Pancreas (tissue), 10 donors: Measurements from ENCODE around the gene MAP3K4. TPM values are rescaled to one million over a fixed set of nuclear protein-coding genes. Genes with fewer than 3 reads are reported as not detected.

Experiments used
- ATAC-seq, 4 donors: fragments of 200-7000 bp; cut with Tn5 transposase; one replicate each; pipeline versions ENCODE4 v1.8.0 to v1.9.1; 2020; ENCODE audit warnings: mild to moderate bottlenecking in 4 of 4, moderate library complexity in 4 of 4
- DNase-seq, 6 donors: peaks; one replicate each; pipeline ENCODE4 v3.0.0-alpha.2; 2020
- FAIRE-seq: peaks from 2 replicates; lab custom pipeline; 2012; peaks lifted over from hg19 to GRCh38; lab: Jason Lieb, UNC
- H3K27ac ChIP-seq, 4 donors: fragments of 200-600 bp; sonication (generic); 1 replicate in 3 of 4; 2 replicates in 1 of 4; pipeline versions ENCODE4 v1.5.0 to v1.8.0; 2020
- H3K27me3 ChIP-seq, 4 donors: fragments of 200-600 bp; one replicate each; pipeline ENCODE4 v1.8.0; 2021
- H3K36me3 ChIP-seq, 3 donors: fragments of 200-600 bp; sonication (generic) in 1 of 3; one replicate each; pipeline versions ENCODE4 v1.5.0 to v1.8.0; 2020 to 2021
- H3K4me1 ChIP-seq, 3 donors: fragments of 200-600 bp; one replicate each; pipeline ENCODE4 v1.8.0; 2021
- H3K4me3 ChIP-seq, 4 donors: fragments of 200-600 bp; sonication (generic) in 2 of 4; one replicate each; pipeline versions ENCODE4 v1.5.0 to v1.8.0; 2020 to 2021
- H3K9me3 ChIP-seq, 4 donors: fragments of 200-600 bp; one replicate each; pipeline ENCODE4 v1.8.0; 2021
- WGBS, 2 donors: extraction: QIAGEN DNeasy Blood & Tissue Kit; methylation state at CpG; one replicate each; pipeline ENCODE4 v1.1.7; 2013; 5-methylcytosine and 5-hydroxymethylcytosine counted together
- intact Hi-C, 3 donors: fragments of 100-400 bp; cut with DNase I; formaldehyde crosslinking; loops; one replicate each; pipeline versions ENCODE4 v1.11.1 to v1.14.2; 2022
- polyA plus RNA-seq, 2 donors: library from polyadenylated mRNA; stranded (reverse); fragments of 200-250 nt; gene quantifications; one replicate each; pipeline ENCODE4 v1.2.3, GENCODE V29; 2013
- total RNA-seq, 6 donors: library from RNA; stranded (reverse); fragmentation: NEBNext Ultra II Directional in 4 of 6; extraction: Animal tissue kit (Norgen Biotek cat#: 25700) in 4 of 6; gene quantifications; one replicate each; pipeline versions ENCODE4 v1.2.1 to v1.2.4, GENCODE V29; 2021 to 2023
- TF ChIP-seq, protein P1 (sequence below), 4 donors: fragments of 200-600 bp; sonication (generic) in 3 of 4; IDR thresholded peaks; one replicate each; pipeline versions ENCODE4 v1.5.0 to v1.8.0; 2021; ENCODE audit warnings: antibody characterized with exemption in 4 of 4
- donor health status: healthy with polysubstance abuse.
- donor health status: DM: no; HTN: no; CAD: no; lungs with moderate emphysema.
- donor health status: DM: no; HTN: no; CAD: no.
- donor health status: control.
- donor health status: control.
- donor health status: Bipolar disorder and iron deficiency.
- donor health status: DM: yes; HTN: yes; CAD: no.
- donor health status: DM: no; HTN: no; CAD: no.
- donor health status: DM: no; HTN: no; CAD: no.
- donor health status: DM: yes; HTN: yes; CAD: no.

Gene MAP3K4
- total and polyA plus RNA-seq, 8 donors = 10.8 to 32.0 (median 25.3) TPM

DNA sequence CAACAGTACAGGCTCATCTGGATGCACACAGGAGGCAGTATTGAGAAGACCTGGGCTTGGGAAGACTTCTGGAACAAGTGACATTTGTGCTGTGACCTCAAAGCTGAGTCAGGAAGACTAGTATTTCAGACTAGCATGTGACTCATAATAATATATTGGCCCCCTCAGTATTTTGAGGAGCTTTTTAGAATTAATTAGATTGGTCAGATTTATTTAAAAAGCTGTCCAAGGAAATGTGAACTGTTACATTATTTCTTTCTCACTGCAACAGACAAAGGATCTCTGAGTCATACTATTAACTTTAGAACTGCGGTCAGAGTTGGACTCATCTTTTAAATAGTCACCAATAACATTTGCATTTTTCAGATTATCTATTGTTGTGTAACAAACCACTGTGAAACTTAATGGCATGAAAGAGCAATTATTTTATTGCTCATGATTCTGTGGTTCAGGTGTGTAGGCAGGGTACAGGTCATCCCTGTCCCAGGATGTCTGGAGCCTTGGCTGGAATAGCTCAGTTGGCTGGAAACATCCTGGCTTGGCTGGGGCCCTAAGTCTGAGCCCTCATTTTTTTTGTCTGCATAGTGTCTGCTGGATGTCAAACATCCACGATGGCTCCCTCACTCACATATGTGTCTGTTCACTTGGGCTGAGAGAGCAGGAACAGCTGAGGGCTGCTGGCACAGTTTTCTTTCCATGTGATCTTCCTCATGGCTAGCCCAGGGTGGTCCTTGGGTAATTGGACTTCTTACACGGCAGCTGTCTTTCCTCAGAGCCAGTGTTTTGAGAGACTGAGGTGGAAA lies 46.9 kb downstream of the MAP3K4 start:
- H3K27ac ChIP-seq = no peak overlapping the region
- peak in 3 of 4 donors; percentile 26 to 67 (median 47) for ATAC-seq
- TF ChIP-seq, protein P1, sequence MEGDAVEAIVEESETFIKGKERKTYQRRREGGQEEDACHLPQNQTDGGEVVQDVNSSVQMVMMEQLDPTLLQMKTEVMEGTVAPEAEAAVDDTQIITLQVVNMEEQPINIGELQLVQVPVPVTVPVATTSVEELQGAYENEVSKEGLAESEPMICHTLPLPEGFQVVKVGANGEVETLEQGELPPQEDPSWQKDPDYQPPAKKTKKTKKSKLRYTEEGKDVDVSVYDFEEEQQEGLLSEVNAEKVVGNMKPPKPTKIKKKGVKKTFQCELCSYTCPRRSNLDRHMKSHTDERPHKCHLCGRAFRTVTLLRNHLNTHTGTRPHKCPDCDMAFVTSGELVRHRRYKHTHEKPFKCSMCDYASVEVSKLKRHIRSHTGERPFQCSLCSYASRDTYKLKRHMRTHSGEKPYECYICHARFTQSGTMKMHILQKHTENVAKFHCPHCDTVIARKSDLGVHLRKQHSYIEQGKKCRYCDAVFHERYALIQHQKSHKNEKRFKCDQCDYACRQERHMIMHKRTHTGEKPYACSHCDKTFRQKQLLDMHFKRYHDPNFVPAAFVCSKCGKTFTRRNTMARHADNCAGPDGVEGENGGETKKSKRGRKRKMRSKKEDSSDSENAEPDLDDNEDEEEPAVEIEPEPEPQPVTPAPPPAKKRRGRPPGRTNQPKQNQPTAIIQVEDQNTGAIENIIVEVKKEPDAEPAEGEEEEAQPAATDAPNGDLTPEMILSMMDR (IDR thresholded peaks at IDR 0.05) = no peak
- peaks cover 4 to 6% (median 5%) of the 10 kb centered on the region in 3 donors for H3K4me1 ChIP-seq
- no peak overlapping the region for H3K4me3 ChIP-seq
- H3K27me3 ChIP-seq = no peaks in the 10 kb centered on the region
- DNase-seq = no peak
- no peaks in the 10 kb centered on the region for H3K9me3 ChIP-seq
- no peak for FAIRE-seq
- intact Hi-C loops = no loop called here
- 79% methylated on average over 3 of the region's 3 CpGs for WGBS, 2 donors
- no peaks in the 10 kb centered on the region for H3K36me3 ChIP-seq

DNA sequence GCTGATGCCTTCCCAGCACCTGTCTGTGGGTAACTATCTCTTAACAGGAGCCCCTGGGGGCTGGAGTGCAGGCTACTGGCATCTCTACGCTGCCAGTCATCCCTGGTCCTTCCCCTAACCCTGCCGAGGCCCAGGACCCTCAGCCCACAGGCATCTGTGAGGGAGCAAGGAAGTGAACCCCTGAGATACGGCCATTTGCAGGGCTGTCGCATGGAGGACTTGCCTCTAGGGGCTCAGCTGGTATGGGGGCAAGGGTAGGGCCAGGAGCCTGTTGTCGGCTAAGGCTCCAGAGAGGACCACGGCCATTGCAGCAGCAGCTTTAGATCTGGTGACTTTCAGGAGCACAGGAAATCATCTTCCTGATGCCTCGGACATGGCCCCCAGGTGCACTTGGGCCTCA lies 49.7 kb downstream of the MAP3K4 start:
- no peaks in the 10 kb centered on the region for H3K9me3 ChIP-seq
- TF ChIP-seq, protein P1 (IDR thresholded peaks at IDR 0.05) = no peak
- H3K4me1 ChIP-seq = peaks cover 0 to 6% (median 0%) of the 10 kb centered on the region in 3 donors
- H3K27me3 ChIP-seq = no peaks in the 10 kb centered on the region
- DNase-seq (peak in 1 of 6 donors; percentile 53), FAIRE-seq (no peak), ATAC-seq (no peak)
- no peak overlapping the region for H3K4me3 ChIP-seq
- intact Hi-C loops = no loop called here
- WGBS, 2 donors = 97 to 99% methylated on average over 7 of the region's 7 CpGs
- no peak overlapping the region for H3K27ac ChIP-seq
- no peaks in the 10 kb centered on the region for H3K36me3 ChIP-seq

DNA sequence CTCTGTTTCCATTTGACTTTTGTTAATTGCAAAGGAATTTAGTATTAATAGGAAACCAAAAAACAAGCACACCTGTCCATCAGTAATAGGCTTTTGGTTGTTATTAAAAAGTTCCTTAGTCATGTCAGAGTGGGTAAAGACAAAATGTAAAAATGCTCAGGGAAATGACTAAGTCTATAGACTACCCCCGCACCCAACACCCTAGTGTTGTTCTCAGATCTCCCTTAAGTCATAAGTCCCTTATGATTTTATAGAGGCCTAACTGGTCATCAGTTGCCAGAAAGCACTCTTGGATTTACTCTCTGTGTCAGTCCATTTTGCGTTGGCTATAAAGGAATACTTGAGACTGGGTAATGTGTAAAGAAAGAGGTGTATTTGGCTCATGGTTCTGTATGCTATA lies 52.8 kb downstream of the MAP3K4 start:
- no peaks in the 10 kb centered on the region for H3K27me3 ChIP-seq
- H3K4me1 ChIP-seq = peaks cover 0 to 6% (median 0%) of the 10 kb centered on the region in 3 donors
- no peak overlapping the region for H3K4me3 ChIP-seq
- FAIRE-seq (no peak), DNase-seq (no peak), ATAC-seq (no peak)
- WGBS, 2 donors = 96 to 97% methylated on average over 2 of the region's 2 CpGs
- intact Hi-C loops = no loop called here
- no peaks in the 10 kb centered on the region for H3K36me3 ChIP-seq
- no peaks in the 10 kb centered on the region for H3K9me3 ChIP-seq
- TF ChIP-seq, protein P1 (IDR thresholded peaks at IDR 0.05) = no peak
- H3K27ac ChIP-seq = no peak overlapping the region

DNA sequence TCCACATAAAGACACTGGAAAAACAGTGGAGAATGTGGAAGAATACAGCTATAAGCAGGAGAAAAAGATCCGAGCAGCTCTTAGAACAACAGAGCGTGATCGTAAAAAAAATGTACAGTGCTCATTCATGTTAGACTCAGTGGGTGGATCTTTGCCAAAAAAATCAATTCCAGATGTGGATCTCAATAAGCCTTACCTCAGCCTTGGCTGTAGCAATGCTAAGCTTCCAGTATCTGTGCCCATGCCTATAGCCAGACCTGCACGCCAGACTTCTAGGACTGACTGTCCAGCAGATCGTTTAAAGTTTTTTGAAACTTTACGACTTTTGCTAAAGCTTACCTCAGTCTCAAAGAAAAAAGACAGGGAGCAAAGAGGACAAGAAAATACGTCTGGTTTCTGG lies 57.1 kb downstream of the MAP3K4 start:
- Histone ChIP-seq H3K4me1 (no peaks in the 10 kb centered on the region), H3K9me3 (no peaks in the 10 kb centered on the region), H3K27me3 (no peaks in the 10 kb centered on the region), H3K36me3 (no peaks in the 10 kb centered on the region), H3K27ac (no peak overlapping the region), H3K4me3 (no peak overlapping the region)
- TF ChIP-seq, protein P1 (IDR thresholded peaks at IDR 0.05) = no peak
- intact Hi-C loops = no loop called here
- FAIRE-seq = no peak
- 81% methylated on average over 7 of the region's 7 CpGs for WGBS, 2 donors
- no peak for ATAC-seq
- no peak for DNase-seq

DNA sequence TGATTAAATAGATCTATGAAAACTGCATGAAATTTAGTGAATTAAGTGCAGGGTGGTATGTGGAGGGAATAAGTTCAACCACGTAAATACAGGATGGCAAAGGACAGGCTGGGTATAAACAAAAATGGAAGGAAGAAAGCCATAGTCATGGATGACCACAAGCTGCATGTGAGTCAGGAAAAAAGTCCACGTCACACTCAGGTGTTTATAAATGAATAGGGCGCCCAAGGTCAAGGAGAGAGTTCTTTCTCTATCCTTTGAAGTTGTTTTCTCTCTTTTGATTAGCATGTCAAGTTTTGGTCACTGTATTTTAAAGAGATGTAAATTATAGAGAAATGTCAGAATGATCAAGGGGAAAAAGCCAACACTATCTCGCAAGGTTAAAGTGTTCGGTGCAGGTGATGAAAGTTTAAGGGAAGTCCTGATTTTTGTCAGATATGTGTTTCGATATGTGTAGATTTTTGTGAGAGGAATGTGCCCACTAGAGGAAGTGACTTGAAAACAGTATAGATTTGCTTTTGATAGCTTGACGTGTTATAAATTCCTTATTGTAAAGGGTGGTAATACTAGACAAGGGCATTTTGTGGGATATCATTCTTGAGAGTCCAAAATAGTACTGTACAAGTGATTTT lies 58.7 kb downstream of the MAP3K4 start:
- Histone ChIP-seq H3K27ac (no peak overlapping the region), H3K4me3 (no peak overlapping the region), H3K27me3 (no peaks in the 10 kb centered on the region), H3K4me1 (no peaks in the 10 kb centered on the region), H3K36me3 (no peaks in the 10 kb centered on the region), H3K9me3 (no peaks in the 10 kb centered on the region)
- intact Hi-C loops = no loop called here
- TF ChIP-seq, protein P1 (IDR thresholded peaks at IDR 0.05) = no peak
- FAIRE-seq (no peak), DNase-seq (no peak), ATAC-seq (no peak)
- WGBS, 2 donors = 79 to 81% methylated on average over 7 of the region's 7 CpGs
